Keratinocyte (primary cell): ENCODE measurements around the gene NANOS2. TPM values are rescaled to one million over a fixed set of nuclear protein-coding genes. Genes with fewer than 3 reads are reported as not detected.
A peak's percentile ranks its signal among the peaks of the same experiment; 100 is the strongest.

ENCODE experiments used
- DNase-seq: peaks from one replicate; pipeline ENCODE4 v3.0.0-alpha.2; 2011; ENCODE audit warnings: low read depth, missing footprints, low spot score
- FAIRE-seq: peaks from 2 replicates; lab custom pipeline; 2011; peaks lifted over from hg19 to GRCh38; lab: Jason Lieb, UNC
- H2AFZ ChIP-seq: 2 replicates; pipeline ENCODE4 v1.6.0; 2012; ENCODE audit warnings: low read length, control low read depth, inconsistent platforms; ENCODE audit not compliant: control insufficient read depth
- H3K27ac ChIP-seq: 2 replicates; pipeline ENCODE4 v1.5.1; 2011; ENCODE audit warnings: low read length; ENCODE audit not compliant: control insufficient read depth, insufficient read depth
- H3K27me3 ChIP-seq: 3 replicates; pipeline ENCODE4 v1.6.0; 2011; ENCODE audit warnings: low read length; ENCODE audit not compliant: control insufficient read depth, insufficient read depth; ENCODE audit errors: extremely low read depth
- H3K36me3 ChIP-seq, 2 experiments: 2 replicates in 1 of 2; 3 replicates in 1 of 2; pipeline ENCODE4 v1.5.1; 2011; ENCODE audit warnings: low read length in 2 of 2, mild to moderate bottlenecking in 1 of 2; ENCODE audit not compliant: control insufficient read depth in 2 of 2, insufficient read depth in 2 of 2; ENCODE audit errors: extremely low read depth in 1 of 2
- H3K4me1 ChIP-seq: 3 replicates; pipeline ENCODE4 v1.5.1; 2011; ENCODE audit warnings: low read length; ENCODE audit not compliant: control insufficient read depth, insufficient read depth; ENCODE audit errors: extremely low read depth
- H3K4me2 ChIP-seq: 3 replicates; pipeline ENCODE4 v1.6.0; 2011; ENCODE audit warnings: low read depth, low read length; ENCODE audit not compliant: control insufficient read depth, insufficient read depth; ENCODE audit errors: extremely low read depth
- H3K4me3 ChIP-seq, 3 experiments: fragments of 200-600 bp in 1 of 3; sonication (generic) in 1 of 3; 2 replicates in 2 of 3; 3 replicates in 1 of 3; pipeline ENCODE4 v1.5.1; 2011 to 2016; ENCODE audit warnings: low read length in 3 of 3, mild to moderate bottlenecking in 3 of 3, control low read depth in 2 of 3, inconsistent platforms in 1 of 3, low read depth in 1 of 3, mixed read lengths in 1 of 3, mixed run types in 1 of 3, moderate library complexity in 1 of 3; ENCODE audit not compliant: control insufficient read depth in 2 of 3, insufficient read depth in 2 of 3; ENCODE audit errors: extremely low read depth in 1 of 3
- H3K79me2 ChIP-seq: 2 replicates; pipeline ENCODE4 v1.6.0; 2012; ENCODE audit warnings: low read length; ENCODE audit not compliant: control insufficient read depth, insufficient read depth
- H3K9ac ChIP-seq: 3 replicates; pipeline ENCODE4 v1.6.0; 2011; ENCODE audit warnings: low read length; ENCODE audit not compliant: control insufficient read depth, insufficient read depth; ENCODE audit errors: extremely low read depth
- H3K9me1 ChIP-seq: 3 replicates; pipeline ENCODE4 v1.6.0; 2011; ENCODE audit warnings: low read length; ENCODE audit not compliant: control insufficient read depth, insufficient read depth; ENCODE audit errors: extremely low read depth
- H3K9me3 ChIP-seq: 2 replicates; pipeline ENCODE4 v1.5.1; 2012; ENCODE audit warnings: low read depth, low read length; ENCODE audit not compliant: control insufficient read depth
- H4K20me1 ChIP-seq: 3 replicates; pipeline ENCODE4 v1.6.0; 2011; ENCODE audit warnings: low read length; ENCODE audit not compliant: control insufficient read depth, insufficient read depth; ENCODE audit errors: extremely low read depth
- CTCF ChIP-seq, 3 experiments: IDR thresholded peaks in 1 of 3; conservative IDR thresholded peaks in 1 of 3; optimal IDR thresholded peaks in 1 of 3; 2 replicates in 2 of 3; 3 replicates in 1 of 3; pipeline versions ENCODE3 to v1.5.1; 2011; ENCODE audit warnings: low read length in 3 of 3, mild to moderate bottlenecking in 3 of 3, moderate library complexity in 2 of 3, control low read depth in 1 of 3, inconsistent platforms in 1 of 3; ENCODE audit not compliant: insufficient read depth in 2 of 3; ENCODE audit errors: extremely low read depth in 1 of 3
- EZH2 ChIP-seq: IDR thresholded peaks from one replicate; pipeline ENCODE4 v1.6.1; 2012; ENCODE audit warnings: inconsistent platforms, mild to moderate bottlenecking, low read length, moderate library complexity
- dilution Hi-C: fragments of 300-500 bp; cut with MboI; formaldehyde crosslinking; loops from one replicate; pipeline ENCODE4 v1.7.0; 2020; ENCODE audit warnings: low sequenced_read_pairs; ENCODE audit not compliant: extremely low pct_ligation_motif_present
- polyA plus RNA-seq, 5 experiments: library from polyadenylated mRNA; depleted of rRNA in 3 of 5; stranded (reverse) in 3 of 5; stranded (forward) in 1 of 5; unstranded in 1 of 5; fragments of >200 nt; gene quantifications; 1 replicate in 1 of 5; 2 replicates in 3 of 5; 3 replicates in 1 of 5; pipeline versions ENCODE4 v1.2.1 to v1.2.3, GENCODE V29; 2011 to 2012; ENCODE audit warnings: missing spikeins in 2 of 5, low read depth in 1 of 5, low replicate concordance in 1 of 5

NANOS2 gene
- polyA plus RNA-seq, 1 donor (not counting 4 experiments of a cell fraction or from before 2014, with no cell fraction given), result not detected

DNA sequence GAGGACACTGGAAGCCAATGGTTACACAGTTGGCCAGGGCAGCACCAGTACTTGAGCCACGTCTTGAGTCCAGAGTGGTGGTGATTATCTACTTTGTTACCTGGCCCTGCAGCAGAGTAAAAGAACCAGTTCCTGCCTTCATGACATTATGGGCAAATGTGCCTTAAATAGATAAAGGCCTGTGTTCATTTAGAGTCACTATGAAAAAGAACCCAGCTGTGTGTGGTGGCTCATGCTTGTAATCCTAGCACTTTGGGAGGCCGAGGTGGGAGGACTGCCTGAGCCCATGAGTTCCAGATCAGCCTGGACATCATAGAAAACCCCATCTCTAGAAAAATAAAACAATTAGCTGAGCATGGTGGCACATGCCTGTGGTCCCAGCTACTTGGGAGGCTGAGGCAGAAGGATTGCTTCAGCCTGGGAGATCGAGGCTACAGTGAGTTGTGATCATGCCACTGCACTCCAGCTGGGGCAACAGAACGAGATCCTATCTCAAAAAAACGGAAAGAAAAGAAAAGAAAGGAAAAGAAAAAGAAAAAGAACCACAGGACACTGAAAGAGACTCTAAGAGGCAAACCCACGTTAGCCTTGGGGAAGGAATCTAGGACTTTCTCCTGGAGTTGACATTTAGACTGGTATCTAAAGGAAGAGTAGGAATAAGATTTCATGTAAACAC, 25.2 kb downstream of the NANOS2 start:
- Histone ChIP-seq H4K20me1 (no peaks in the 10 kb centered on the region), H3K79me2 (peaks cover 7% of the 10 kb centered on the region), H3K4me3 (no peak overlapping the region), H3K4me1 (peaks cover 6% of the 10 kb centered on the region), H3K36me3 (peaks cover 0 to 4% of the 10 kb centered on the region in 2 experiments), H2AFZ (no peak overlapping the region), H3K9me1 (no peaks in the 10 kb centered on the region), H3K4me2 (no peak overlapping the region), H3K27ac (no peak overlapping the region), H3K9me3 (no peaks in the 10 kb centered on the region), H3K9ac (no peak overlapping the region), H3K27me3 (no peaks in the 10 kb centered on the region)
- FAIRE-seq (no peak), DNase-seq (no peak)
- dilution Hi-C loops, result no loop called here
- TF ChIP-seq EZH2 (no peak), CTCF (optimal IDR thresholded peaks at IDR 0.05 in 1 of 3, IDR thresholded peaks at IDR 0.05 in 1 of 3, conservative IDR thresholded peaks at IDR 0.05 in 1 of 3; ENCODE audit: extremely low read depth in 1 of 3, insufficient read depth in 2 of 3, low read length in 3 of 3) (no peak)

DNA sequence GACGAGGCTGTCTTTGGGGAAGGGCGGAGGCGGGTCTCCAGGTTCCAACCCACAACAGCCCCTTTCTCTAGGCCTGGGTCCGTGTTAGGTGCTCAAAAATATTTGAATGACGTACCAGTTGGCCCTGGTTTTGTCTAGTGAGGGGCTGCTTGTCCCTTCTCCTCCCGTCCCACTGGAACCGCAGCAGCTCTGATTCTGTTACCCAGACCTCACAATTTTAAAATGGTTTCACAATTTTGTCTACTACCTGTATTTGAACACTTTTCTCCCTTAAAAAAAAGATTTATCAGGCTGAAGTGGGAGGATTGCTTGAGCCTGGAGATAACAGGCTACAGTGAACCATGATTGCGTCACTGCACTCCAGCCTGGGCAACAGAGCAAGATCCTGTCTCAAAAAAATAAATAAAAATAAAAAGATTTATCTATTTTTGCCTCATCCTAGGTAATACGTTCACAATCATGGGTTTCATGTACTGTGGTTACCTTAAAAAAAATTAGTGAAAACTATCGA, 27.3 kb downstream of the NANOS2 start:
- dilution Hi-C loops, result no loop called here
- Histone ChIP-seq H3K9me1 (no peaks in the 10 kb centered on the region), H3K9ac (peak overlapping the region; percentile 94), H3K79me2 (peaks cover 8% of the 10 kb centered on the region), H3K9me3 (no peaks in the 10 kb centered on the region), H4K20me1 (no peaks in the 10 kb centered on the region), H3K4me3 (peak overlapping the region; percentile 65 to 89 (median 82)), H3K4me2 (peak overlapping the region; percentile 96), H3K4me1 (peaks cover 13% of the 10 kb centered on the region), H3K27me3 (peaks cover 1% of the 10 kb centered on the region), H2AFZ (peak overlapping the region; percentile 99), H3K27ac (peak overlapping the region; percentile 94), H3K36me3 (peaks cover 0 to 4% of the 10 kb centered on the region in 2 experiments)
- TF ChIP-seq EZH2, result no peak
- no peak for TF ChIP-seq CTCF (optimal IDR thresholded peaks at IDR 0.05 in 1 of 3, IDR thresholded peaks at IDR 0.05 in 1 of 3, conservative IDR thresholded peaks at IDR 0.05 in 1 of 3; ENCODE audit: extremely low read depth in 1 of 3, insufficient read depth in 2 of 3, low read length in 3 of 3)
- FAIRE-seq (no peak), DNase-seq (no peak)
